HEK293T (cell line): ENCODE measurements around the gene SERGEF.

Source experiments
- L3MBTL2 ChIP-seq: fragments of 450-650 bp; conservative IDR thresholded peaks from 2 replicates; pipeline ENCODE4 v1.6.1; 2016; ENCODE audit warnings: mild to moderate bottlenecking
- TF ChIP-seq, protein P1 (sequence below): fragments of 450-650 bp; IDR thresholded peaks from 2 replicates; pipeline ENCODE4 v1.6.1; 2016

DNA sequence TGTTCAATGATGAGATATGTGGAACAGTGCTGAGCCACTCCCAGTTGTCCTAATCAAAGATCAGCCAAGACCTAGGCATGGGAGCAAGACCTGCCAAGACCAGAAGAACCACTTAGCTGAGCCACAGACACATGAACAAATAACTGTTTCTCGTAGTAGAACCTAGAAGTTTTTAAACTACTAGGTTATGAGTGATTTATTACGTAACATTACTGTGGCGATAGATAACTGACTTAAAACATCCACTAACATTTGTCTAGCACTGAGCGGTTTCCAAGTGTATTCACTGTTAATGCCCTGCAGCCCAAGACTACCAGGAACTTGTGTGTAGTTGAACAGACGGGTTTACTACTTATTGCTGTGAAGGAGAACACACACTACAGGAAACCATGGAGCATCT, 120.4 kb downstream of the SERGEF start:
- TF ChIP-seq, protein P1, sequence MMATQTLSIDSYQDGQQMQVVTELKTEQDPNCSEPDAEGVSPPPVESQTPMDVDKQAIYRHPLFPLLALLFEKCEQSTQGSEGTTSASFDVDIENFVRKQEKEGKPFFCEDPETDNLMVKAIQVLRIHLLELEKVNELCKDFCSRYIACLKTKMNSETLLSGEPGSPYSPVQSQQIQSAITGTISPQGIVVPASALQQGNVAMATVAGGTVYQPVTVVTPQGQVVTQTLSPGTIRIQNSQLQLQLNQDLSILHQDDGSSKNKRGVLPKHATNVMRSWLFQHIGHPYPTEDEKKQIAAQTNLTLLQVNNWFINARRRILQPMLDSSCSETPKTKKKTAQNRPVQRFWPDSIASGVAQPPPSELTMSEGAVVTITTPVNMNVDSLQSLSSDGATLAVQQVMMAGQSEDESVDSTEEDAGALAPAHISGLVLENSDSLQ: no peak
- TF ChIP-seq L3MBTL2: no peak
